K562 (cell line): Measurements from ENCODE around the gene VPS37B. TPM values are rescaled to one million over a fixed set of nuclear protein-coding genes. Genes with fewer than 3 reads are reported as not detected.
A peak's percentile ranks its signal among the peaks of the same experiment; 100 is the strongest.

ENCODE experiments used
- ARID3A ChIP-seq: IDR thresholded peaks from 2 replicates; pipeline ENCODE4 v1.6.1; 2012; ENCODE audit warnings: low read depth, low read length, improper control_type of control experiment, borderline replicate concordance
- CREB3 ChIP-seq: fragments of 450-650 bp; conservative IDR thresholded peaks from 2 replicates; pipeline ENCODE4 v1.6.1; 2016; ENCODE audit warnings: missing genetic modification characterization, low read depth, mild to moderate bottlenecking, missing compliant biosample characterization, moderate library complexity
- CREBBP ChIP-seq: IDR thresholded peaks from one replicate; pipeline ENCODE4 v1.6.1; 2012; ENCODE audit warnings: low read depth, mild to moderate bottlenecking, control low read depth, inconsistent platforms, low read length
- CTBP1 ChIP-seq: fragments of 450-650 bp; IDR thresholded peaks from 2 replicates; pipeline ENCODE4 v1.6.1; 2016; ENCODE audit warnings: borderline replicate concordance
- CXXC5 ChIP-seq: fragments of 250-450 bp; sonication (Bioruptor Pico); IDR thresholded peaks from 2 replicates; pipeline ENCODE4 v1.8.0; 2022; ENCODE audit warnings: inconsistent platforms, mild to moderate bottlenecking, moderate library complexity
- E2F4 ChIP-seq: sonication (generic); formaldehyde crosslinking; IDR thresholded peaks from 2 replicates; pipeline ENCODE4 v1.8.0; 2022; ENCODE audit warnings: mild to moderate bottlenecking, low read depth, missing genetic modification reagents
- GATA2 ChIP-seq: sonication (generic); formaldehyde crosslinking; IDR thresholded peaks from 2 replicates; pipeline ENCODE4 v1.4.0; 2020; ENCODE audit warnings: mild to moderate bottlenecking, missing genetic modification reagents
- HNRNPLL ChIP-seq: fragments of 200-400 bp; formaldehyde crosslinking; IDR thresholded peaks from 2 replicates; pipeline ENCODE4 v1.6.1; 2017; ENCODE audit warnings: low read length, low read depth, mild to moderate bottlenecking; ENCODE audit not compliant: poor library complexity, severe bottlenecking
- IFI16 ChIP-seq: fragments of 250-450 bp; sonication (Bioruptor Pico); IDR thresholded peaks from 2 replicates; pipeline ENCODE4 v2.1.2; 2022; ENCODE audit warnings: mild to moderate bottlenecking, inconsistent platforms
- JUN ChIP-seq, 2 experiments: sonication (generic) in 1 of 2; formaldehyde crosslinking in 1 of 2; IDR thresholded peaks; 2 replicates each; pipeline versions ENCODE4 v1.6.1 to v1.8.0; 2012 to 2022; ENCODE audit warnings: borderline replicate concordance in 2 of 2, mild to moderate bottlenecking in 2 of 2, improper control_type of control experiment in 1 of 2, low read depth in 1 of 2, low read length in 1 of 2, missing genetic modification reagents in 1 of 2
- KLF13 ChIP-seq: fragments of 450-650 bp; IDR thresholded peaks from 2 replicates; pipeline ENCODE4 v1.6.1; 2016; ENCODE audit warnings: missing genetic modification characterization, low read depth, mild to moderate bottlenecking, missing compliant biosample characterization, moderate library complexity, borderline replicate concordance
- MBD1 ChIP-seq: fragments of 250-450 bp; sonication (Bioruptor Pico); IDR thresholded peaks from 2 replicates; pipeline ENCODE4 v1.8.0; 2022; ENCODE audit warnings: inconsistent platforms
- PHF8 ChIP-seq: fragments of 200-600 bp; sonication (generic); IDR thresholded peaks from 2 replicates; pipeline ENCODE4 v1.6.1; 2012; ENCODE audit warnings: mixed run types, mild to moderate bottlenecking, inconsistent platforms, low read length, moderate library complexity, borderline replicate concordance
- PHTF2 ChIP-seq: fragments of 250-450 bp; sonication (Bioruptor Pico); IDR thresholded peaks from 2 replicates; pipeline ENCODE4 v1.5.0; 2021; ENCODE audit warnings: mild to moderate bottlenecking
- PTRF ChIP-seq: fragments of 450-650 bp; IDR thresholded peaks from 2 replicates; pipeline ENCODE4 v1.6.1; 2016; ENCODE audit warnings: mild to moderate bottlenecking, missing genetic modification characterization, missing compliant biosample characterization
- RFX5 ChIP-seq: IDR thresholded peaks from 2 replicates; pipeline ENCODE4 v1.6.1; 2011; ENCODE audit warnings: low read depth, mild to moderate bottlenecking, improper control_type of control experiment, low read length
- TAL1 ChIP-seq: fragments of 450-650 bp; IDR thresholded peaks from 2 replicates; pipeline ENCODE4 v1.6.1; 2016; ENCODE audit warnings: mild to moderate bottlenecking
- ZNF184 ChIP-seq: sonication (generic); formaldehyde crosslinking; IDR thresholded peaks from 2 replicates; pipeline ENCODE4 v1.5.0; 2020; ENCODE audit warnings: missing genetic modification reagents
- ZNF274 ChIP-seq: IDR thresholded peaks from 2 replicates; pipeline ENCODE4 v1.6.1; 2011; ENCODE audit warnings: low read depth, mild to moderate bottlenecking, low read length, moderate library complexity, borderline replicate concordance
- ZNF764 ChIP-seq: fragments of 250-450 bp; sonication (Bioruptor Pico); IDR thresholded peaks from 2 replicates; pipeline ENCODE4 v1.4.0; 2020; ENCODE audit warnings: low read depth, mild to moderate bottlenecking, moderate library complexity
- ZNF778 ChIP-seq: fragments of 450-650 bp; formaldehyde crosslinking; IDR thresholded peaks from 2 replicates; pipeline ENCODE4 v1.4.0; 2020; ENCODE audit warnings: mild to moderate bottlenecking, moderate library complexity
- ZSCAN32 ChIP-seq: fragments of 450-650 bp; formaldehyde crosslinking; IDR thresholded peaks from 2 replicates; pipeline ENCODE4 v1.4.0; 2020; ENCODE audit warnings: mild to moderate bottlenecking, moderate library complexity
- polyA plus RNA-seq, 8 experiments: library from polyadenylated mRNA; depleted of rRNA in 4 of 8; stranded (reverse) in 5 of 8; unstranded in 3 of 8; fragments of >200 nt; fragmentation: Nextera tagmentation in 2 of 8; fragmentation: Illumina TruSeq in 1 of 8; extraction: Ambion mirVana in 2 of 8; extraction: Trizol in 1 of 8; gene quantifications; 2 replicates each; pipeline versions ENCODE4 v1.2.1 to v1.2.3, GENCODE V29; 2011 to 2014; ENCODE audit warnings: inconsistent platforms in 1 of 8, missing spikeins in 1 of 8
- total RNA-seq, 7 experiments: library from RNA; depleted of rRNA in 6 of 7; stranded (reverse); fragments of >200 nt in 6 of 7; fragmentation: Illumina TruSeq in 2 of 7; extraction: Trizol in 2 of 7; gene quantifications; 2 replicates each; pipeline versions ENCODE4 v1.2.1 to v1.2.3, GENCODE V29; 2011 to 2021; ENCODE audit warnings: low replicate concordance in 1 of 7

The VPS37B gene
- total and polyA plus RNA-seq, 9 of the 15 experiments (the other 6 are each of a cell fraction or from before 2014, with no cell fraction given): 0.28 to 37.4 (median 17.9) TPM

GRCh38 chr12:122886851-122887818 lies 8.8 kb downstream of the VPS37B start (continued):
- TF ChIP-seq ZSCAN32 (CRISPR knock-in tag): no peak
- TF ChIP-seq HNRNPLL: no peak
- TF ChIP-seq CREBBP: no peak
- peak; percentile 76 for TF ChIP-seq GATA2 (CRISPR knock-in tag)
- no peak for TF ChIP-seq PTRF (tag)
- no peak for TF ChIP-seq RFX5
- TF ChIP-seq CXXC5 (CRISPR knock-in tag): peak; percentile 49; the same call in 1 of the 2 replicates
- TF ChIP-seq ZNF274: no peak
- TF ChIP-seq ZNF184: no peak
- no peak for TF ChIP-seq KLF13 (tag)
- no peak for TF ChIP-seq PHTF2 (CRISPR knock-in tag)
- no peak for TF ChIP-seq IFI16
- TF ChIP-seq PHF8: no peak
- TF ChIP-seq TAL1: peak; percentile 85
- TF ChIP-seq ZNF778 (CRISPR knock-in tag): no peak
- TF ChIP-seq ZNF764 (CRISPR knock-in tag): no peak
- TF ChIP-seq CREB3 (tag): no peak
- peak; percentile 92; the same call in 1 of the 2 replicates for TF ChIP-seq ARID3A
- peak; percentile 89 for TF ChIP-seq JUN (IDR thresholded peaks at IDR 0.05; ENCODE audit: borderline replicate concordance, low read depth, low read length)
- no peak; the same call in 1 of the 2 replicates for TF ChIP-seq JUN (CRISPR knock-in tag; IDR thresholded peaks at IDR 0.05; ENCODE audit: borderline replicate concordance)
- TF ChIP-seq CTBP1: peak; percentile 95
- TF ChIP-seq MBD1 (CRISPR knock-in tag): no peak
- no peak for TF ChIP-seq E2F4 (CRISPR knock-in tag)
